Astrocyte of the spinal cord (primary cell): ENCODE measurements around the gene MDP1.

Source experiments
- DNase-seq: peaks from one replicate; pipeline ENCODE4 v3.0.0; 2011; ENCODE audit warnings: low read depth, low spot score
- H3K4me3 ChIP-seq: 2 replicates; pipeline ENCODE4 v1.5.1; 2011; ENCODE audit warnings: low read depth, mild to moderate bottlenecking, low read length, moderate library complexity
- in situ Hi-C: cut with HindIII; loops from 2 replicates; pipeline ENCODE4 v1.10.0; 2017; ENCODE audit warnings: low sequenced_read_pairs
- TF ChIP-seq, protein P1 (sequence below): IDR thresholded peaks from 2 replicates; pipeline ENCODE4 v1.5.1; 2012; ENCODE audit warnings: low read depth, mild to moderate bottlenecking, low read length, inconsistent platforms

The MDP1 gene

DNA sequence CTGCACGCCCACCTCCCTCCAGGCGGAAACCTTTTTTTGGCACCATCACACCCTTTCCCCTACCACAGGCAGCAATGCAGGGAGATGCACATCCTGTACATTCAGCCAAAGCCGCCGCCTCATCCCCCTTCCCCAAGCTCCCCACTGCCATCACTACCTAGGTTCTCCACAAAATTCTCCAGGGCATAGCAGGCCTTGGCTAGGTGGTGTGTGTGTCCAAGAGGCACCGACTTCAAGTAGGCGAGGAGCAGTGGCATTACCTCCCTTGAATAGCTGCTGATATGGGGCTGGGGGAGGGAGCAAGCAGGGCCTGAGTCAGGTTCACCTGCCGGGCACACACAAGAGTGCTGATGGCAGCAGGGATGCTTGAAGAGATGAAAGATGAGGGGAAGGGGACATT, 30.8 kb downstream of the MDP1 start:
- TF ChIP-seq, protein P1, sequence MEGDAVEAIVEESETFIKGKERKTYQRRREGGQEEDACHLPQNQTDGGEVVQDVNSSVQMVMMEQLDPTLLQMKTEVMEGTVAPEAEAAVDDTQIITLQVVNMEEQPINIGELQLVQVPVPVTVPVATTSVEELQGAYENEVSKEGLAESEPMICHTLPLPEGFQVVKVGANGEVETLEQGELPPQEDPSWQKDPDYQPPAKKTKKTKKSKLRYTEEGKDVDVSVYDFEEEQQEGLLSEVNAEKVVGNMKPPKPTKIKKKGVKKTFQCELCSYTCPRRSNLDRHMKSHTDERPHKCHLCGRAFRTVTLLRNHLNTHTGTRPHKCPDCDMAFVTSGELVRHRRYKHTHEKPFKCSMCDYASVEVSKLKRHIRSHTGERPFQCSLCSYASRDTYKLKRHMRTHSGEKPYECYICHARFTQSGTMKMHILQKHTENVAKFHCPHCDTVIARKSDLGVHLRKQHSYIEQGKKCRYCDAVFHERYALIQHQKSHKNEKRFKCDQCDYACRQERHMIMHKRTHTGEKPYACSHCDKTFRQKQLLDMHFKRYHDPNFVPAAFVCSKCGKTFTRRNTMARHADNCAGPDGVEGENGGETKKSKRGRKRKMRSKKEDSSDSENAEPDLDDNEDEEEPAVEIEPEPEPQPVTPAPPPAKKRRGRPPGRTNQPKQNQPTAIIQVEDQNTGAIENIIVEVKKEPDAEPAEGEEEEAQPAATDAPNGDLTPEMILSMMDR: no peak
- H3K4me3 ChIP-seq: no peak overlapping the region
- in situ Hi-C loops: no loop called here
- no peak for DNase-seq

DNA sequence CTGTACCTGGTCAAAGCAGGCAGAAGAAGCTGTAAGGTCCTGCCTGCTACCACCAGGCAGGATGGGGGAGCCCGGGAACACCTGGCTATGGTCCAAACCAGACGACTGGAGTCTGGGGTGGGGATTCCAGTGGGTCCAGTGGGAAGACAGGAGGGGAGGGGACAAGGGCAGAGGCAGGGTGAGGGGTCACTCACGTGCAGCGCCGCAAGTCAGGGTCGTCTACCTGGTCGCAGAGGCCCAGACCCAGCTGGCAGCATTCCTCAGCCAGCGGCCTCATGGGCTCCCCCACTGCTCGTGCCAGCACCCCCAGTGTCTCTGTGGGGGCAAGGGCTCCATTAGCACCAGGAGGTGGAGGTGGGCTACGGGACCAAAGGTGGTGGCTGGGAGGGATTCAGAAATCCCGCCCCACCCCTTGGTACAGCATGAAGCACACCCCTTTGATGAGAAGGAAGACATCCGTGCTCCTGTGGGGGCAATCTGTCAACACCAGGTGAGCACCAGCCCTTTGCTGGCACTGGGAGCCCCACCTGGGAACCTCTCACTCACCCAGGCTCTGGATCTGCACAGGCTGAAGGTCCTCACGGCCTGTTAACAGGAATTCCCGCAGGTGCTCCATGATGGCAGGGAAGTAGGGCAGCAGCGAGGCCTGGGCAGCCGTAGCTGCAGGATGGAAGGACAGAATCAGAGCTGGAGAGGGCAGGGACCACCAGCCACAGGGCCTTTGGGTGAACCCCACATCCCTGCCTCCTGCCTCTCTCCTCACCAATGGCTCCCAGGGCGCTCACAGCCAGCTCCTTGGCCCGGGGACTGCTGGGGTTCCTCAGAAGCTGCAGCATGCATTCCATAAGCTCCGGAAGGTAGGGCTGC, 31.5 kb downstream of the MDP1 start:
- in situ Hi-C loops: no loop called here
- H3K4me3 ChIP-seq: no peak overlapping the region
- DNase-seq: no peak
- TF ChIP-seq, protein P1: no peak

DNA sequence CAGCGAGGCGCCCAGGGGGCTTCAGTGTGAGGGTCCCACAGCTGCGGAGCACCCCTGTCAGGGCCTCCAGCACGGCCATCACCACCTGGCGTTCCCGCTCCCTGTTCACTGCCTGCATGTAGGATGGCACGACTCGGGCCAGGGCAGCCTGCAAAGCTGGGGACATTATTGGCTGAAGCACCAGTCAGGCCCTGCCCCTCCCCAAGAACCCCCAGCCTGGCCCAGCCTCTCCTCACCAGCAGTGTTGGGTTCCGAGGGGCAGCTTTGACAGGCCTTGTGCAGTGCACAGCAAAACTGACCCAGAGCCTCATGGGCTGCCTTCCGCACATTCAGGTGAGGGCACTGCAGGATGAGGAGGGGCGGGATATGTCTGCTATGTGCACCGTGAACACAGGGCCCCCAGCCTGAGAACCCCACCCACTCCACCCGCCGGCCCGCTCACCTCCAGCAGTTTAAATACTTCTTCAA, 32.8 kb downstream of the MDP1 start:
- TF ChIP-seq, protein P1: no peak
- no peak overlapping the region for H3K4me3 ChIP-seq
- DNase-seq: no peak
- in situ Hi-C loops: no loop called here

DNA sequence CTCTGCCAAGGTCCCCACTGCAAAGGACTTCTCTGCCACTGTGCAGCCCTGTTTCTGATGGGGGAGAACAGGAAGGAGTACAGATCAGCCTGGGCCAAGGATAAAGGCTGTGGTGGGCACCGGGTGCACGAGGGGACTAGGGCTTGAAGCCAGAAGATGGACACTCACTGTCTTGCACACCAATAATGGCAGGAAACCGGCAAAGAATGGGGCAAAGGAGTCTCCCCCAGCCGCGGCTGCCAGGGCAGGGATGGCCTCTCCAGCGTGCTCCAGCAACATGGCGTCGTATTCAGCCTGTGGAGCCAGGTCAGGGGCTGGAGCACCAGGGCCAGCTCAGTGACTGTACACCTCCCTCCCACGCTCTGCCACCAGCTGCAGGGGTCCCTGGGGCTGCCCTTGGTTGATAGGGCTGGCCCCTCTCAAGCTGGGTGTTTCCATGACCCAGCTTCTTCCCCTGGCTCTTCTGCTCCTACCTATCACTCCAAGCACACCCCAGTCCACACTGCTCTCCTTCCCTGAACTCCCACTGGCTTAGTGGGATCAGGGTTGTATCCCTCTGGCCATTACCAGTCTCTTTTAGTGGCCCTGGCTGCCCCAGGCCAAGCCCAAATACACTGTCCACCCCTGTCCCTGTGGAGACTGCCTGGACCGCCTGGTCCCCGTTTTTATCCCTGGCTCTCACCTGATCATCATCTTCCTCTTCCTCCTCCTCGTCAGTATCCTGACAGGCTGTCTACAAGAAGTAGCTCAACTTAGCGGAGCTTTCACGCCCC, 33.6 kb downstream of the MDP1 start:
- TF ChIP-seq, protein P1: no peak
- no peak for DNase-seq
- in situ Hi-C loops: no loop called here
- H3K4me3 ChIP-seq: no peak overlapping the region

DNA sequence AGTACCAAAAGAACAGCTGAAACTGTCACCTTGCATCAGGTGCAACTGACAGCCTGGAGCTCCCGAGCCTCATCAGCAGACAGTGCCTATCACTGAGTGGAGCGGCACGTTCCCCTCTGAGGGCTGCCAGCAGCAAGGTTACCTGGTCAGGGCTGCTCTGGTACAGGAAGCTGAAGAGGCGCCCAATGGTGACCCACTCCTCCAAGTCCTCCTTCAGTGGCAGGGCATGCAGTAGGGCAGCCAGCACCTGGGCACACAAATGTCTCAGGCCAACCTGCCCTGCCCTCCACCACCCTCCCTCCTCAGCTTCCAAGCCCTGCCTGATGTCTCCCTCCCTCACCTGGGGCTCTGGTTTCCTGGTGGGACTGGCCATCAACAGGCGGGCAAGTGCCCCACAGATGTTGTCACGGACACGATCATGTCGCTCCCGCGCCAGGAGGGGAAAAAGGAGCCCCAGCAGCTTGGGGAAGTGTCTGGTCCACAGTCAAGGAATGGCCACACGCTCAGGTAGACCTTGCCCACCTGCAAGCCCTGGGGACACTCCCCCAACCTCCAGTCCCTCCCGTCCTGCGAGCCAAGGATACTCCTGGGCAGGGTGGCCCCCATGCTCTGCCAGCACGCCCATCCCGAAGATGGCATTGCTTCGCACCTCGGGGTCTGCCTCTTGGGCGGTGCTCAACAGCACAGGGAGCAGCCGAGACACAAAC, 34.3 kb downstream of the MDP1 start:
- TF ChIP-seq, protein P1: no peak
- DNase-seq: no peak
- in situ Hi-C loops: no loop called here

More for the DNA sequence above, 34.3 kb downstream of the MDP1 start:
- H3K4me3 ChIP-seq: no peak overlapping the region
